HCT116 (cell line): ENCODE measurements around the gene ANXA6. TPM values are rescaled to one million over a fixed set of nuclear protein-coding genes. Genes with fewer than 3 reads are reported as not detected.

Source experiments
- ATAC-seq: fragments of 200-7000 bp; cut with Tn5 transposase; 2 replicates; pipeline ENCODE4 v1.9.1; 2020; ENCODE audit warnings: mild to moderate bottlenecking, moderate library complexity
- BruUV-seq: library from RNA; stranded (reverse); fragments of 400-500 nt; replicated peaks from 2 replicates; lab custom pipeline; 2021; lab: Mats Ljungman, UMichigan
- CTCF ChIA-PET: fragments of 300-600 bp; sonication (Branson Sonifier 250); formaldehyde crosslinking; loops from one replicate; lab custom pipeline; 2021; ENCODE audit warnings: antibody characterized with exemption; lab: Charles Lee
- POLR2A ChIA-PET: fragments of 300-600, 350-600 bp; sonication (Branson Sonifier 250); formaldehyde crosslinking; loops from one replicate; lab custom pipeline; 2021; ENCODE audit warnings: antibody characterized with exemption; lab: Charles Lee
- RAD21 ChIA-PET, 2 experiments: fragments of 300-600 bp; sonication (Branson Sonifier 250); formaldehyde crosslinking; loops; one replicate each; lab custom pipeline; 2023; ENCODE audit warnings: low total read pairs in 2 of 2; ENCODE audit not compliant: uncharacterized antibody in 2 of 2, unreplicated experiment in 2 of 2, low non-redundant PET in 1 of 2; lab: Charles Lee
- DNase-seq: peaks from one replicate; pipeline ENCODE4 v3.0.0-alpha.2; 2010; ENCODE audit warnings: low read depth, low spot score
- H2AFZ ChIP-seq: fragments of 200-600 bp; shearing (Covaris generic), sonication (generic); 2 replicates; pipeline ENCODE4 v1.6.1; 2017; ENCODE audit warnings: low read depth, mixed run types, mixed read lengths, antibody characterized with exemption, low read length; ENCODE audit not compliant: poor library complexity, severe bottlenecking
- H3K27ac ChIP-seq: 2 replicates; pipeline ENCODE4 v1.5.1; 2012; ENCODE audit warnings: low read depth, low read length
- H3K27me3 ChIP-seq: fragments of 200-600 bp; sonication (generic); 2 replicates; pipeline ENCODE4 v1.6.1; 2016; ENCODE audit warnings: mixed run types, low read length, mixed read lengths; ENCODE audit not compliant: insufficient read depth
- H3K36me3 ChIP-seq, 2 experiments: fragments of 200-500 bp in 1 of 2; fragments of 200-600 bp in 1 of 2; sonication (Bioruptor generic) in 1 of 2; sonication (generic) in 1 of 2; 2 replicates each; pipeline versions ENCODE4 v1.5.1 to v1.6.1; 2014 to 2016; ENCODE audit warnings: low read length in 2 of 2, inconsistent platforms in 1 of 2, mixed read lengths in 1 of 2, mixed run types in 1 of 2; ENCODE audit not compliant: insufficient read depth in 2 of 2, control insufficient read depth in 1 of 2
- H3K4me1 ChIP-seq, 2 experiments: fragments of 200-600 bp in 1 of 2; sonication (generic) in 1 of 2; 2 replicates each; pipeline versions ENCODE4 v1.5.1 to v1.6.1; 2012 to 2017; ENCODE audit warnings: low read length in 2 of 2, inconsistent platforms in 1 of 2, mild to moderate bottlenecking in 1 of 2, mixed read lengths in 1 of 2, mixed run types in 1 of 2, moderate library complexity in 1 of 2; ENCODE audit not compliant: insufficient read depth in 2 of 2, control insufficient read depth in 1 of 2
- H3K4me2 ChIP-seq: fragments of 200-600 bp; sonication (generic); 2 replicates; pipeline ENCODE4 v1.6.1; 2017; ENCODE audit warnings: mixed run types, low read length, mixed read lengths
- H3K4me3 ChIP-seq, 2 experiments: fragments of 200-600 bp in 1 of 2; sonication (generic) in 1 of 2; replicated peaks in 1 of 2; 2 replicates each; pipeline ENCODE4 v1.5.1; 2011 to 2016; ENCODE audit warnings: low read length in 2 of 2, control low read depth in 1 of 2, low read depth in 1 of 2, mild to moderate bottlenecking in 1 of 2, mixed read lengths in 1 of 2, mixed run types in 1 of 2
- H3K79me2 ChIP-seq: fragments of 200-600 bp; sonication (generic); 2 replicates; pipeline ENCODE4 v1.6.1; 2017; ENCODE audit warnings: mild to moderate bottlenecking, mixed run types, low read length, moderate library complexity, mixed read lengths; ENCODE audit not compliant: insufficient read depth
- H3K9ac ChIP-seq: fragments of 200-600 bp; sonication (generic); 2 replicates; pipeline ENCODE4 v1.6.1; 2016; ENCODE audit warnings: low read length, mixed read lengths
- H3K9me2 ChIP-seq: fragments of 200-600 bp; sonication (generic), shearing (Covaris generic); 2 replicates; pipeline ENCODE4 v1.6.1; 2017; ENCODE audit warnings: mixed run types, mild to moderate bottlenecking, moderate library complexity; ENCODE audit not compliant: insufficient read depth
- H3K9me3 ChIP-seq, 2 experiments: fragments of 200-500 bp in 1 of 2; fragments of 200-600 bp in 1 of 2; sonication (Bioruptor generic) in 1 of 2; sonication (generic) in 1 of 2; 2 replicates each; pipeline ENCODE4 v1.6.1; 2014 to 2017; ENCODE audit warnings: low read length in 2 of 2, mixed read lengths in 2 of 2, inconsistent platforms in 1 of 2, low read depth in 1 of 2, mild to moderate bottlenecking in 1 of 2, mixed run types in 1 of 2, moderate library complexity in 1 of 2; ENCODE audit not compliant: control insufficient read depth in 1 of 2, insufficient read depth in 1 of 2
- H4K20me1 ChIP-seq: fragments of 200-600 bp; sonication (generic), shearing (Covaris generic); 2 replicates; pipeline ENCODE4 v1.6.1; 2017; ENCODE audit warnings: mixed run types, mild to moderate bottlenecking, moderate library complexity; ENCODE audit not compliant: insufficient read depth
- CTCF ChIP-seq, 3 experiments: fragments of 200-600 bp in 1 of 3; sonication (generic) in 1 of 3; IDR thresholded peaks in 2 of 3; conservative IDR thresholded peaks in 1 of 3; 2 replicates each; pipeline ENCODE4 v1.5.1; 2012 to 2017; ENCODE audit warnings: low read depth in 2 of 3, low read length in 2 of 3, antibody characterized with exemption in 1 of 3, borderline replicate concordance in 1 of 3, control low read depth in 1 of 3, mild to moderate bottlenecking in 1 of 3, mixed read lengths in 1 of 3, mixed run types in 1 of 3, moderate library complexity in 1 of 3; ENCODE audit not compliant: insufficient read depth in 1 of 3
- EZH2 ChIP-seq: fragments of 200-600 bp; sonication (generic); IDR thresholded peaks from 2 replicates; pipeline ENCODE4 v1.6.1; 2017; ENCODE audit warnings: antibody characterized with exemption, mixed run types
- EZH2phosphoT487 ChIP-seq: fragments of 200-600 bp; IDR thresholded peaks from 2 replicates; pipeline ENCODE4 v1.6.1; 2018; ENCODE audit warnings: antibody characterized with exemption, borderline replicate concordance
- FOSL1 ChIP-seq: IDR thresholded peaks from 2 replicates; pipeline ENCODE4 v1.6.1; 2012; ENCODE audit warnings: low read depth
- MAX ChIP-seq: IDR thresholded peaks from 2 replicates; pipeline ENCODE4 v1.6.1; 2012
- POLR2A ChIP-seq: IDR thresholded peaks from 2 replicates; pipeline ENCODE4 v1.7.0; 2011; ENCODE audit warnings: borderline replicate concordance; ENCODE audit not compliant: insufficient read depth, insufficient read length; ENCODE audit errors: extremely low read depth
- POLR2AphosphoS5 ChIP-seq: IDR thresholded peaks from 2 replicates; pipeline ENCODE4 v1.6.1; 2011; ENCODE audit warnings: mild to moderate bottlenecking, low read depth, low read length, moderate library complexity
- SIN3A ChIP-seq: IDR thresholded peaks from 2 replicates; pipeline ENCODE4 v1.6.1; 2012; ENCODE audit warnings: low read depth
- YY1 ChIP-seq: IDR thresholded peaks from 2 replicates; pipeline ENCODE4 v1.6.1; 2011; ENCODE audit warnings: low read length, low read depth, moderate library complexity, mild to moderate bottlenecking; ENCODE audit not compliant: insufficient replicate concordance; ENCODE audit errors: extremely low read depth
- ZBTB33 ChIP-seq: IDR thresholded peaks from 2 replicates; pipeline ENCODE4 v1.6.1; 2011; ENCODE audit warnings: mild to moderate bottlenecking, low read length, moderate library complexity; ENCODE audit not compliant: insufficient replicate concordance; ENCODE audit errors: extremely low read depth
- ZFX ChIP-seq: fragments of 450-650 bp; IDR thresholded peaks from 2 replicates; pipeline ENCODE4 v1.6.1; 2017
- intact Hi-C: fragments of 100-400 bp; cut with micrococcal nuclease; formaldehyde crosslinking; loops from 2 replicates; pipeline ENCODE4 v1.10.0; 2022
- total RNA-seq: library from RNA; stranded (reverse); gene quantifications from one replicate; pipeline ENCODE4 v1.2.1, GENCODE V29; 2021; ENCODE audit not compliant: unreplicated experiment

The ANXA6 gene
- total RNA-seq, 1 experiment from 2014 or later: 71.9 TPM

- RAD21 ChIA-PET: no interaction called here
- Histone ChIP-seq H4K20me1 (no peaks in the 10 kb centered on the region), H3K79me2 (no peaks in the 10 kb centered on the region), H2AFZ (no peak overlapping the region), H3K36me3 (no peaks in the 10 kb centered on the region), H3K9ac (no peak overlapping the region), H3K9me3 (no peaks in the 10 kb centered on the region), H3K27me3 (no peaks in the 10 kb centered on the region), H3K4me1 (peaks cover 0 to 36% of the 10 kb centered on the region in 2 experiments; a peak in 2 of 4 replicates), H3K4me2 (no peak overlapping the region), H3K27ac (no peak overlapping the region), H3K4me3 (no peak overlapping the region), H3K9me2 (no peaks in the 10 kb centered on the region)
- CTCF ChIA-PET: no interaction called here
- POLR2A ChIA-PET: no interaction called here
- no TSS peak for BruUV-seq
- ATAC-seq (no peak), DNase-seq (no peak)
- intact Hi-C loops: no loop called here
- TF ChIP-seq ZFX (no peak), CTCF (IDR thresholded peaks at IDR 0.05 in 2 of 3, conservative IDR thresholded peaks at IDR 0.05 in 1 of 3; ENCODE audit: borderline replicate concordance in 1 of 3, insufficient read depth in 1 of 3, low read depth in 2 of 3, low read length in 2 of 3) (no peak), EZH2phosphoT487 (no peak), EZH2 (no peak), MAX (no peak), SIN3A (no peak), POLR2A (no peak), POLR2AphosphoS5 (no peak), FOSL1 (no peak), YY1 (no peak), ZBTB33 (no peak)
Measured at GRCh38 chr5:151097061-151097460, 60.5 kb downstream of the ANXA6 start.
